ENCODE results near the gene TMEM120A.

- TF ChIP-seq RELB (IDR thresholded peaks at IDR 0.05; ENCODE audit: low read depth) (no peak), RBBP5 (conservative IDR thresholded peaks at IDR 0.05) (no peak), BCL11A (IDR thresholded peaks at IDR 0.05; ENCODE audit: low read depth, low read length) (no peak), CTCF (IDR thresholded peaks at IDR 0.05 in 2 of 3, conservative IDR thresholded peaks at IDR 0.05 in 1 of 3; ENCODE audit: control insufficient read depth in 2 of 3, extremely low read depth in 1 of 3, insufficient read depth in 1 of 3, low read depth in 3 of 3, low read length in 3 of 3) (no peak), TARDBP (IDR thresholded peaks at IDR 0.05; ENCODE audit: borderline replicate concordance) (no peak)
These were observed 10.8 kb downstream of the TMEM120A start for GRCh38 chr7:75983471-75984129.

All from GM12878 (cell line).